HPDE6-E6E7 (cell line): ENCODE results near the gene GTF2IRD1.
"Not testable (repeated sequence)": the region's sequence is repeated elsewhere in the genome, so short reads cannot be mapped to it uniquely, and the experiment has no call there.

Experiments used
- DNase-seq: peaks from one replicate; pipeline ENCODE4 v3.0.0; 2011; ENCODE audit warnings: missing footprints; ENCODE audit errors: extremely low spot score

The GTF2IRD1 gene

DNA sequence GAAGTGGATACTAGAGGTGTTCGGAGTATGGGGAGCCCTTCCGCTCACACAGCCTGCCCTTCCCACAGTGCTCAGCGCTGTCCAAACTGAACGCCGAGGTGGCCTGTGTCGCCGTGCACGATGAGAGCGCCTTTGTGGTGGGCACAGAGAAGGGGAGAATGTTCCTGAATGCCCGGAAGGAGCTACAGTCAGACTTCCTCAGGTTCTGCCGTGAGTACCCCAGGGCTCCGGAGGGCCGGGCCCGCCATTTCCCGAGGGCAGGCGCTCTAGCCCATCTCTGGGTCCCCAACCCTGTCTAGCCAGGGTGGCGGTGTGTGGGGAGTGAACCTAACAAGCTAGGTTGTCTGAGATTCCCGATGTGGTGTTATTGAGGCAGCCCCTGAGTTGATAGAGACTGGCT lies 59.1 kb downstream of the GTF2IRD1 start:
- no peak for DNase-seq

DNA sequence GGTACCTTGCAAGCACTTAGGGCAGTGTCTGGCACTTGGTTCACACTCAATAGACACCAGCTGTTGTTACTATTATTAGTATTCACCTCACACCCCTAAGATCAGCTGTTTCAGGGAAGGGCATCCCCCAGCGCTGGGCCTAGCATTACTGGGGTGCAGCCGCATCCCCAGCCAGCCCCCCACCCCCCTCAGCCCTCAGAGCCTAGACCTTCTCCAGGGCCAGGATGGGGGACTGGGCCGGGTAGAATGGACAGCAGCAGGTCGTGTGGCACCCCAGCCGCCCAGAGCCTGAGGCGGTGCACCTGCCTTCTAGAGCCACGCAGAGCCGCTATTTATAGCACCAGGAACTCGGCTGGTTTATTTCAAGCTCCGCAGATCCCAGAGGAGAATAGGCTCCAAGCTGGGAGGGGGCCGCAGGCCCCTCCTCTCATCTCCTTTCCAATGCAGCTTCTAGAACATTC lies 60.5 kb downstream of the GTF2IRD1 start:
- no peak for DNase-seq

DNA sequence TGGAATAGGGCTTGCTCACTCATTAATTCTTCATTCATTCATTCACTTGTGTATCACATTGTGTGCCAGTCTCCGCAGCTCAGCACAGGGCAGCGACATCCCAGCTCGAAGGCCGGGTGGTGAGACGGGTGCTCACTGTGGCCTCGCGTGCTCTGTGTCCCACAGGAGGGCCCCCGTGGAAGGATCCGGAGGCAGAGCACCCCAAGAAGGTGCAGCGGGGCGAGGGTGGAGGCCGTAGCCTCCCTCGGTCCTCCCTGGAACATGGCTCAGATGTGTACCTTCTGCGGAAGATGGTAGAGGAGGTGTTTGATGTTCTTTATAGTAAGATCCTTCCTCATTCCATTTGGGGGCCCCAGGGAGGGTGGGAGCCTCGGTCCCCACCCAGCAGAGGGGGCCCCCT lies 61.6 kb downstream of the GTF2IRD1 start:
- no peak for DNase-seq

DNA sequence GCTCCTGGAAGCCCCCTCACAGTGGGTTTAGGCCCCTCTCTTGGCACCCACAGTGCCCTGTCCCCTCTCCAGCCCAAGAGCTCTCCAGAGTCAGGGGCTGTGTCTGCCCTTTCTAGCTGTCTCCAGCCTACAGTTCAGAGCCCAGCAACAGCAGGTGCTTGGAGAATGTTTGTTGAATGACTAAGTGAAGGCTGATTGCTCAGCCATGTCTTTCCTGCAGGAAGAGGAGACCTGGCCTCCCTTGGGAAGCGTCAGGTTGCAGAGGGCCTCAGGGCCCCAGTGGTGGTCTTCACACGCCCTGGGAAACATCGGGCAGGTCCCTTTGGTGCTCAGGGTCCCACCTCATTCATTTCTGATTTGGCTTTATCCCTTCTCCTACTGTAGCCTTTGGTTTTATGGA lies 62.5 kb downstream of the GTF2IRD1 start:
- no peak for DNase-seq

DNA sequence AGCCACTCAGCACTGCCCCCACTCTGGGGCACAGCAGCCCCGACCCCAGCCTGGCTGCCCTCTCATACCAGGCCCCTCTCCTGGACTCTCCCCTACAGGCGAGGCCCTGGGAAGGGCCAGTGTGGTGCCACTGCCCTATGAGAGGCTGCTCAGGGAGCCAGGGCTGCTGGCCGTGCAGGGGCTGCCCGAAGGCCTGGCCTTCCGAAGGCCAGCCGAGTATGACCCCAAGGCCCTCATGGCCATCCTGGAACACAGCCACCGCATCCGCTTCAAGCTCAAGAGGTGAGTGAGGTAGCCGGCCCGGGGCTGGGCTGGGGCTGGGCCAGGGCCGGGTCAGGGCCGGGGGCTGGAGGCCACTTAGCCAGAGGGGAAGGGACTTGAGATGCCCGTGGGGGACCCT lies 64.3 kb downstream of the GTF2IRD1 start:
- no peak for DNase-seq

DNA sequence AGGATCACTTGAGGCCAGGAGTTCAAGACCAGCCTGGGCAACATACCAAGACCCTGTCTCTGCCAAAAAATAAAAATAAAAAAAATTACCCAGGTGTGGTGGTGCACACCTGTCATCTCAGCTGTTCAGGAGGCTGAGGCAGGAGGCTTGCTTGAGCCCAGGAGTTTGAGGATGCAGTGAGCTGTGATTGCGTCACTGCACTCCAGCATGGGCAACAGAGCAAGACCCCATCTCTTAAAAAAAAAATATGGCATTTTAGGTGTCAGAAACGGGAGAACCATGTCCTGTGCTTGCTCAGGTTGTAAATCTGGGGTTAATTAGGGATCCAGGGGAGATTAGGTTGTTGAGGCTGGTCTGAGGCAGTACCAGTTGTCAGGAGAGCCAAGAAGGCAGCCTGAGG lies 64.9 kb downstream of the GTF2IRD1 start:
- DNase-seq = no peak

DNA sequence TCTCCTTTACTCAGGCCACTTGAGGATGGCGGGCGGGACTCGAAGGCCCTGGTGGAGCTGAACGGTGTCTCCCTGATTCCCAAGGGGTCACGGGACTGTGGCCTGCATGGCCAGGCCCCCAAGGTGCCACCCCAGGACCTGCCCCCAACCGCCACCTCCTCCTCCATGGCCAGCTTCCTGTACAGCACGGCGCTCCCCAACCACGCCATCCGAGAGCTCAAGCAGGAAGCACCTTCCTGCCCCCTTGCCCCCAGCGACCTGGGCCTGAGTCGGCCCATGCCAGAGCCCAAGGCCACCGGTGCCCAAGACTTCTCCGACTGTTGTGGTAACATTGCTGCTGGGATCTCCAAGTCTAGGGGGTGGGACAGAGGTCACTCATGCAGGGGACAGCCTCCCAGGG lies 65.7 kb downstream of the GTF2IRD1 start:
- no peak for DNase-seq

DNA sequence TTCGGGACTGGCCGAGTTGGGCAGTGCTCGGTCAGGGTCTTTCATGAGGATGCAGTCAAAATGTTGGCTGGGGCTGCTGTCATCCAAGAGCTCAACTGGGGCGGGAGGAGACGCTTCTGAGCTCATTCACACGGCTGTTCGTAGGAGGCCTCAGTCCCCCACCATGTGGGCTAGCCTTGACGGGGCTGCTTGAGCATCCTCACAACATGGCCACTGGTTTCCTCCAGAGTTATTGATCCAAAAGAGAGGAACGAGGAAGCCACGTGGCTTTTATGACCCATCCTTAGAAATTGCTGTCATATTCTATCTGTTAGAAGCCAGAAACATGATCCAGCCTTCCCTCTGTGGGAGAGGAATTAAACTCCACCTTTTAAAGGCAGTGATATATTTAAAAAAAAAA lies 68.1 kb downstream of the GTF2IRD1 start:
- no peak for DNase-seq

DNA sequence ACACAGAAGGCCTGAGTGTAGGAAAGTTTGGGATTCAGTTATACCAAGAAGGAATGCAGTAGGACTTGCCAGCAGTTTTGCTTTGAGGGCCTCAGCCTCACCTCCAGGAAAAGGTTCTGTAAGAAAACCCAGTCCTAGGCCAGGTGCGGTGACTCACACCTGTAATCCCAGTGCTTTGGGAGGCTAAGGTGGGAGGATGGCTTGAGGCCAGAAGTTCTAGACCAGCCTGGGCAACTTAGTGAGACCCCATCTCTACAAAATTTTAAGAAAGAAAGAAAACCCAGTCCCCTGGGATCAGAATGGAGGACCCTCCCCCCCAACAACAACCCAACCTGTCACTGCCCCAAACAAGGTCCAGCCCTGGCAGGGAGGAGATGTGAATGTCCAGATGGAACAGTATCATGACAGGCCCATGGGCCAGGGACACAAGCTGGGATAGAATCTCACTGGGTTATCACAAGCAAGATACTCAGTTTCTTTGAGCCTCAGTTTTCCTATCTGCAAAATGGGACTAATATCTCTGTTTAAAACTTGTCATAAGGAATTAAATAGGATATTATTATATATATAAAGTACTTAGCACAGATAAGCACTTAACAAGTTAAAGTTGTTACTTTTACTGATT lies 68.7 kb downstream of the GTF2IRD1 start:
- DNase-seq = no peak

DNA sequence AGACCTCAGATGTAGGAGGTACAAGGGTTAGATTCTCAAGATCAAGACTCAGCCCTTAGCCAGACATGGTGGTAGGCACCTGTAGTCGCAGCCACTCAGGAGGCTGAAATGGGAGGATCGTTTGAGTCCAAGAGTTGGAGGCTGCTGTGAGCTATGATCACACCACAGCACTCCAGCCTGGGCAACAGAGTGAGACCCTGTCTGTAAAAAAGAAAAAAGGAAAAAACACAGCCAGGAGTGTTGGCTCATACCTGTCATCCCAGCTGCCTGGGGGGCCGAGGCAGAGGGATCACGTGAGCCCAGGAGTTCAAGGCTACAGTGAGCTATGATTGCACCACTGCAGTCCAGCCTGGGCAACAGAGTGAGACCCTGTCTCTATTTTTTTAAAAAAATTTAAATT lies 69.3 kb downstream of the GTF2IRD1 start:
- no peak for DNase-seq

DNA sequence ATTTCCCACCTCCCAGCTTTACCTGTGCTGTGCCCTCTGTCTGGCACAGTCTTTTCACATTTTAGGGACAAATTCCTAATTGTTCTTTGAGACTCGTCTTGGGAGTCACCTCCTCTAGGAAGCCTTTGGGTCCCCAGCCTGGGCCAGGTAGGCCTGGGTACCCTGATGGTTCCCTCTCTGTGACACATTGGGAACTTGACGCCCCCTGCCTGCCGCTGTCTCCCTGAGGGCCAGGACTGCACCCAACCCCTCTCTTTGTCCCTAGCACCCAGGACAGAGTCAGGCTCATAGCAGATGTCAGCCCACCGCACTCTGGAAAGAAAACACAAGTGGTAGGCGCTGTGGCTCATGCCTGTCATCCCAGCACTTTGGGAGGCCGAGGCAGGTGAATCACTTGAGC lies 71.4 kb downstream of the GTF2IRD1 start:
- no peak for DNase-seq

DNA sequence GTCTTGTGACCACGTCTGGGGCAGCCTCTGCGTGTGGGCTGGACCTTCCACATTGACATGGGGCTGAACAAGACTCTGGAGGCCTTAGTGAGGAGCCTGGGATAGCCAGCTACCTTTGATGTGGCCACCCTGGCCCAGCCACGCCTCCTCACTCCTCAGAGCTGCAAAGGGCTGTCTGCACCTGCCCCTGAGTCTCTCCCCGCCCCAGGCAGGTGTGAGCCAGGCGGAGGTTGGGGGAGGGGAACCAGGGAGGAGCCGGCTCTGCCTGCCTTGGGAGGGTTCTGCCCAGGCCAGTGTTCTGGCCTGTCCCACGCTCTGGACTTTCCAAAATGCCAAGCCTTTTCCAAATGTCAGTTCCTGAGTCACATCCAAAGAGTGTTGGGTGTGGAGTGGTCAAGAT lies 72.2 kb downstream of the GTF2IRD1 start:
- DNase-seq = peak; percentile 90

DNA sequence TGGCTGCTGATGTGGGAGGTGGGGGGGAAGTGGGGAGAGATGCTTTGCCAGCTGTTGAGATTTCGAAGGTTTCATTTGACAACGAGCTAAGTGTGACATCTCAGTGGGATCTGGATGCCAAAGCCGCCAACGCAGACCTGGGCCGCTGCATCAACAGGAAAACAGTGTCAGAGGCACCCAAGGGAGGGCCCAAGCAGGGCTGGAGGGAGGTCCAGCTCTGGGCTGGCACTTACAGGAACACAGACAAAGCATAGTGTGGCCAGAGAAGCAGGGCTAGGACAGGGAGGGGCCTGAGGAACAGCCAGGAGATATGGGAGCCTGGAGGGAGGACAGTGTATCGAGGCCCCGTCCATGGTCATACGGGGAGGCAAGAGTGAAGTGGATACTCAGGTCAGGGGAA lies 73.1 kb downstream of the GTF2IRD1 start:
- no peak for DNase-seq

DNA sequence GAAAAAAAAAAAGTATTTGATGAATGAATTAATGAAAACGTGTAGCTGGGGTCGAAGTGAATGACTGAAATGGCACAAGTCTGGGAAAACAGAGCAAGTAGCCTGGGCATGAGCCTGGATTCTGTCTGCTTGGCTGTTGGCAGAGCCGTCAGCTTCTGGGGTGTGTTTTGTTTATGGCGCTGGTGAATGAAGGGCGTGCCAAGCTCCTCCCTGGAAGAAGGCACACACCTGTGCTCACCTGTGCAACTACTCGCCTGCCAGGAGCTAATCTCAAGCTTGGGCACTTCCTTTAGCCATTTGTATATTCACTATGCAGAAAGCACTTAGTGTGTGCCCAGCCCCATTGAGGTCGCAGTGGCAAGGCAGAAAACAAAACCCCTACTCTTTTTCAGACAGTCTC lies 74.1 kb downstream of the GTF2IRD1 start:
- DNase-seq = no peak

DNA sequence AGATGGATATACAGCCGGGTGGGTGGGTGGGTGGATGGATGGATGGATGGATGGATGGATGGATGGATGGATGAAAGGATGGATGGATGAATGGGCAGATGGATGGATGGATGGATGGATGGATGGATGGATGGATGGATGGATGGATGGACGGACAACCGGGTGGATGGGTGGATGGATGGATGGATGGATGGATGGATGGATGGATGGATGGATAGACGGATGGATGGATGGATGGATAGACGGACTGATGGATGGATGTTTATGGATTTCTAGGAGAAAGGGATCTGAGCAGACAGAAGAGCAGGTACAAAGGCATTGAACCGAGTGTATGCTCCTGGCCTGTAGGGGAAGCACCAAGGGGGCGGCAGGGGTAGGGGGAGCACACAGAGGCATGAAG lies 75.1 kb downstream of the GTF2IRD1 start:
- DNase-seq = not testable (repeated sequence)

DNA sequence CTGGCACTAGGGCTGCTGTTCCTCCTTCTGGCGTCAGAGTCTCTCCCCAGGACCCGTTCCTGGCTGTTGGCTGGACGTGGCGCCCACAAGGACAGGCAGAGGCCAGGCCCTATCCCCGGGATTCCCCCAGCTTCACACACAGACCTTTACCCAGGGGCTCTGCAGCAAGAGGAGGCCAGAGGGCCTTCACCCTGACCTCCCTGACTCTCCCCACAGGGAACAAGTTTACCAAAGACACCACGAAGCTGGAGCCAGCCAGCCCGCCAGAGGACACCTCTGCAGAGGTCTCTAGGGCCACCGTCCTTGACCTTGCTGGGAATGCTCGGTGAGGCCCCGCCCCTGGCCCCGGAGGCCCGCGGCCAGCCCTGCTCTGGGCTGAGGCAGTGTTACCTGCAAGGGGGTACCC lies 82.2 kb downstream of the GTF2IRD1 start:
- no peak for DNase-seq

DNA sequence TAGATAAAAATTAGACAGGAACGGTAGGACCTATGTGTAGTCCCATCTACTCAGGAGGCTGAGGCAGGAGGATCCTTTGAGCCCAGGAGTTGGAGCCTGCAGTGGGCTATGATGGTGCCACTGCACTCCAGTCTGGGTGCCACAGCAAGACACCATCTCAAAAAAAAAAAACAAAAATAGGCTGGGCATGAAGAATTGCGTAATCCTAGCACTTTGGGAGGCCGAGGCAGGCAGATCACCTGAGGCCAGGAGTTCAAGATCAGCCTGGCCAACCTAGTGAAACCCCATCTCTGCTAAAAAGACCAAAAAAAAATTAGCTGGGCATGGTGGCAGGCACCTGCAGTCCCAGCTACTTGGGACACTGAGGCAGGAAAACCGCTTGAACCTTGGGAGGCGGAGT lies 88.2 kb downstream of the GTF2IRD1 start:
- DNase-seq = not testable (repeated sequence)

DNA sequence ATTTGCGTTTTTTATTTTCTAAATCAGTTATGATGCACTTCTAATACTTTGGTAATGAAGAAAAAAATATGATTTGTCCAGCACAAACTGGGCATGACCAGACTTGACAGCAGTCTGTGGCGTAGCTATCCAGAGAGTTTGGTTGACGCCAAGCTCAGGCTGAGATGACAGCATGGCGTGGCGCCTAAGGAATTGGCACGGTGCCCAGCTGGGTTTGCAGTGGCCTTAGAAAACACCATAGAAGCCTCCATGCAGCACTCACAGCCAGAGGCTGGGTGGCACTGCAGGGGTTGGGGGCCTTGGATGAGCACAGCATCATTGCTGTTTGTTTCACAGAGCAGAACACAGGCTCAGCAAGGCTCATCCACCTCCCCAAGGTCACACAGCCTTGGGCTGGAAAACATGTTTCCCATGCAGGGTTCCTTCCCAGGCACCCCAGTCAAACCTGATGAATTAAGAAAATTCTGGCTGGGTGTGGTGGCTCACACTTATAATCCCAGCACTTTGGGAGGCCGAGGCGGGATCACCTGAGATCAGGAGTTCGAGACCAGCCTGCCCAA lies 88.9 kb downstream of the GTF2IRD1 start:
- peak; percentile 66 for DNase-seq

DNA sequence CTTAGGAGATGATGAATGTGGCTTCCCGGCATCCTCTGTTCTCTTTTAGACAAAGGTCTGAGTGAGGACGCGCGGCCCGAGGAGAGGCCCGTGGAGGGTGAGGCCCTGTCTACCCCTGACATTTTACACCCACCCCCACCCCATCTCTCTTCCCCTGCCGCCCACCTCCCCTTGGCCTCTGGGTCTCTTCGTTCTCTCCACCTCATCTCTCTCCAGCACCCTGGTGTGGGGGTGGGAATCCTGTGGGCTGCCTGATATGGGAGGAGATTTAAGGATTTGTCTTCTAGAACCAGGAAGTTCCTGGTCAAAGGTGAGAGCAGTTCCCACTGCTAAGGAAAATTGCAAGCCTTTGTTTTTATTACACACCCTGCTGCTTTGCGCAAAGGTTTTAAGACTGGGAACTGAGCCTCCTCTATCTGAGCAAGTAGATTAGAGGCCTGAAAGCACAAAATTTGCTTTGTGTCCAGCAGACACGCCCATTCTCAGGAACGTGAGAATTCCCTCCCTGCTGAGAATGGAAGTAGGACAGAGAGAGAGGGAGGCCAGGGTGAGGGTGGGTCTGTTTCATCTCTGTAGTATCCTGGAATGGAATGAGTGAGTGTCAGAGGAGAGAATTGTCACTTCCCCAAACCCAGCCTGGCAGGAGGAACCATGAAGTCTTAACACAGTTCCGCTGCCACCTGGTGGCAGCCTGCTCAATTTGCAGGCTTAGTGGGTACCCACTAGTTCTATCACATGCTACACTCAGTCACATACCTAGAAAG lies 91.2 kb downstream of the GTF2IRD1 start:
- DNase-seq = no peak

DNA sequence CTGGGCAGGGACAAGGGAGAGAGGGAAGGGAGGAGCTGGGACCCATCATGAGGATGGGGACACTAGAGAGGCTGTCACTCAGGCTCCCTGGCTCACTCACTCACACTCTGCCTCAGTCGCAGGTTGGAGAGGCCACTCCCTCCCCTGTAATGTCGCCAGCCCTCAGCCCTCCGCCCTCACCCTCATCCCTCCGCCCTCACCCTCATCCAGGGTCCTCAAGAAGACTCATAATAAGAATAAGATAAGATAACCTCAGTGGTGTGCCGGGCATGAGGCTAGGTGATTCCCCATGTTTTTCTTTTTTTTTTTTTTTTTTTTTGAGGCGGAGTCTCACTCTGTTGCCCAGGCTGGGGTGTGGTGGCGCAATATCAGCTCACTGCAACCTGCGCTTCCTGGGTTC lies 92.2 kb downstream of the GTF2IRD1 start:
- DNase-seq = no peak

DNA sequence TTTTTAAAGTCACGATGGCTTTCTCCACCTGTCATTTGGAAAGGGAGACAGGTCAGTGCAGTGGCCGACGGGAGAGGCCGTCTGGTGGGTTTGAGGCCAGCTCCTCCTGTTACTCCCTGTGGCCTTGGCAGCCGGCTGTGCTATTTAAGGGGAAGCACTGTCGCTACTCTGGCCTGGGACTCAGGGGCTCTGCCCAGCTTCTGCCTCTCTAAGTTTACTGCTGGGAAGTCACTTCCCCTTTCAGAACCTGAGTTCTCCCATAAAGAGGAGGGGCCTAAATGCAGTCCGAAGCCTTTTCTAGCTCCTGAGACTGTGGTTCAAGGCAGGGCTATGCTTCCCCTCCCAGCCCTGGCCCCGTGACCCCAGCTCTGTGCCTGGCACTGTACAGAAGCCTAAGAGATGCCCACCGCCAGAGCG lies 99.9 kb downstream of the GTF2IRD1 start:
- DNase-seq = not testable (repeated sequence)

DNA sequence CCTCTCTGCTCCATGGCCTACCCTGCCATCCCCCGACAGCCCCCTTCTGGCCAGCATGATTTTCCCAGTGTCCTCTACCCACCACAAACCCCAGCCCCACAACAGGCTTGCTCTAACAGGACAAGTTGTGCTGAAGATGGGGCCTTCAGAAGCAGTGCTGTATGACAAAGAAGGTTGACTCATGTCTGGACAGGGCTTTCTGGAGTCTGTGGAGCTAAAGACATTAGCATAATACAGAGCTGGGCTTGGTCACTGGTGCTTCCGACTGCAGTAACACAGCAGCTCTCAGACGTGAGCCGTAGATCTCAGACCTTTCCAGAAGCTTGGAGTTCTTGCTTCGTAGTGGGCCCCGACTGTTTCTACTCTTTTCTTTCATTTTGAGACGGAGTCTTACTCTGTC lies 100.5 kb downstream of the GTF2IRD1 start:
- no peak for DNase-seq

DNA sequence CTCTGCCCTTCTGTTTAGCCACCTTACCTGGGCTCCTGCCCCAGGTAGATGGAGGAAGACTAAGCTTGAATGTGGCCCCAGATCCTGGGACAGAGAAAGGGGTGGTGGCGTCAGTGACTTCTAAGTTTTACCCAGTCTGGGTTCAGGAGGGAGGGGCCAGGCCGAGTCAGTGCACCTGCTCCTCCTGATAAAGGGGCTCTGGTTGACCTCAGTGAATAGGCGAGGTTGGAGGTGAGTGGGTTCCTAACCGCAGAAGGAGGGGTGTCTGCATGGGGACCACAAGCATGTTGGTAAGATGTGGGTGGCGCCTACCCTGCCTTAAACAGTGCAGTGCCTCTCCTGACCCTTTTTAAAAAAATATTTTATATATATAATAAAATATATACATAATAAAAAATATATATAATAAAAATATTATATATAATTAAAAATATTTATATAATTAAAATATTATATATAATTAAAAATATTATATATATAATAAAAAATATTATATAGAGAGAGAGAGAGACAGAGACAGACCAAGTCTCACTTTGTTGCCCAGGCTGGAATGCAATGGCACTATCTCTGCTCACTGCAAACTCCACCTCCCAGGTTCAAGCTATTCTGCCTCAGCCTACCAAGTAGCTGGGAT lies 106.5 kb downstream of the GTF2IRD1 start:
- DNase-seq = no peak
